Measurements from ENCODE around the gene DRD2.

DRD2 gene

DNA sequence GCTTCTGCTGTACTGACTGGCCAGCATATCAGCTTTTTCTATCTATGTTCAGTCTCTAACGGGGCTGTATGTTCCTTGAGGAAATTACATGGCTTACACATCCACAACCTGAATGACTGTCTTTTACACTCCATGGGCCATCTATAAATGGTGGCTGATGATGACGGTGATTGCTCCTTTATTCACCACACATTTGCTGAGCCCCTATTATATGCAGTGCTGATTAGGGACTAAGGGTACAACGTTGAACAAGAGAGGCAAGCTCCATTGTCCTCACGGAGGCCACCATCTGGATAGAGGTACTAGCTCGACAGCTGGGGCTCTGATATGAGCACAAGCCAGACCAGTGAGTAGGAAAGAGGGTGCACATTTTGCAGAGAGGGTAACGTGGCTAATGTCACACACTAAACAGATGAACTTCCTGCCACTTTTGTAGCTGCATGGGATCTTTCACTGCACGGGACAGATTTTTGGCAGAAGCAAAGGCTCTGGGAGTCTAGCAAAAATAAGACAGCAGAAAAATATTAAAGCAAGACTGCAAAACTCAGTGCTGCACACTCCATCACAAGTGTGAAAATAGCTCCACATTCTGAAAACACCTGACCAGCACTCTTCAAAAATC, 30.6 kb downstream of the DRD2 start:
- DNase-seq (ENCODE audit: low read depth), result no peak

DNA sequence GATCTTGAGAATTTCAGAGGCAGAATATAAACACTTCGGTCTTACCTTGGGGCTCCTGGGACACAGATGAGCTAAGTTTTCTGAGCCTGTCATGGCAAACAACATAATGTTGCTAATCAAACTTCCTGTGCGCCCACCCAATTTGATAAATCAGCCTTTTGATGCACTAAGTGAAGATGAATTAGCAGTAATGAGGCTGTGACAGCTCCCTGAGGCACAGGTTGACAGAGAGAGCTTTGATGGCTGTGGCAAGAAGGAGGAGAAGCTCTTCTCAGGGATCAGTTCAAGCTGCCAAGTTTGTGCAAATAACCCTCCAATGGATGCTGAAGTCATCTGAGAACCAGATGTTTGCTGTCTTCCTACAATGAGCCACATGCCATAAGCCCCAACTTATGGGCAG, 34.4 kb downstream of the DRD2 start:
- no peak for DNase-seq (ENCODE audit: low read depth)

DNA sequence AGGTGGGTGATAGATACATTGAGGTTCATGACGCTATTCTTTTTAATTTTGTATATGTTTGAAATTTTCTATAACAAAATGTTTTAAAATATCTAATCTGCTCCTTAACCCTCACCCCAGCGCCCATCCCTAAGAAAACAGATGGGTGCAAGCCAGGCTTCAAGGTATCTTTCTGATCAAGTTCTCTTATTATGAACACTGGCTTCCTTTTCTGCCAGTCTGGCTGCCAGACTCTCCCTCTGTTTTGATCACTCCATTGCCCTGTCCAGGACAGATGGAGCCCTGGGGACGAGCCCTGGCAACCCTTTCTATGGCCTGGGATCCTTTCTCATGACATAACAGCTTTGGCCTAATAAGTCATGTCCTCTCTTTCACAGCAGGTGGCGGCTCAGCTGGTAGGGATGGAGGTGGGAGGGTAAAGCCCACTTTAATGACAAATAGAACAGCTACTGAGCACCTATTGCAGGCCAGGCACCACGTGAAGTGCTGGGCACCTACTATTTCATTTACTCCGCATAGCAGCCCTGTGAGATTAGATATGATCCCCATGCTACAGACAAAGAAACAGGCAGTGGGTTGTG, 38.4 kb downstream of the DRD2 start:
- DNase-seq (ENCODE audit: low read depth), result no peak

DNA sequence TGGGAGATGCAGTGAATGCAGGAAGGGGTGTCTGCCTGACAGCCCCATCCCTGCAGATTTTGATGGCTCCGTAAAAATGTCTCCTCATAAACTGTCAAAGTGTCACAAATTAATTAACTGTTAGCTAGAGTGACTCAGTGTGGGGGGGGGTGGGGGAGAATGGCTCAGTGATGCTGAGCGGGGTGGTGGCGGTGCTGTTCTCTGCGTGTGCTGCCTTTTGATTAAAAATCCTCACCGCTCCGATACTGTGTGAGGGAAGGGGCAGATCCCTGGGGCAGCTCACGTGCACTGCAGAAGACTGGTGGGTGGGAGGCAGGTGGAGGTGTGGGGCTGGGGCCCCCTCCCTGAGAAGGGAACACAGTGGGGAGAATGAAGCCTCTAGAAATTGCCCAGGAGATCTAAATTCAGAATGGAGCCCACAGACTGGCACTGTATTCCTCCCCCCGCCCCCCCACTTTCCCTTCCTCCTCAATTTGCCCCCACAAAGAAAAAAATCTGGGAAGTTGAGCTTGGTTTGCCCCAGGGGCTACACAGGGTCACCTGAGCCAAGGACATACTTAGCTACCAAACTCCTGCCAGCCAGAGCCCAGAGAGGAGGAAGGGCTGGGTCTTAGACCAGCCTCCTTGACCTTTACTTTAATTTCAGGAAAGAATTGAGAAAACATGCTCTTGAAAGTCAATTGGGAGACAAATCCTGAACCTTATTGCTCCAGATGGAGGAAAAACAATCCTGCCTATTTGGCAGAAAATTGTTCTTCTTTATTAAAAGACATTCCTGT, 39.8 kb downstream of the DRD2 start:
- no peak for DNase-seq (ENCODE audit: low read depth)

DNA sequence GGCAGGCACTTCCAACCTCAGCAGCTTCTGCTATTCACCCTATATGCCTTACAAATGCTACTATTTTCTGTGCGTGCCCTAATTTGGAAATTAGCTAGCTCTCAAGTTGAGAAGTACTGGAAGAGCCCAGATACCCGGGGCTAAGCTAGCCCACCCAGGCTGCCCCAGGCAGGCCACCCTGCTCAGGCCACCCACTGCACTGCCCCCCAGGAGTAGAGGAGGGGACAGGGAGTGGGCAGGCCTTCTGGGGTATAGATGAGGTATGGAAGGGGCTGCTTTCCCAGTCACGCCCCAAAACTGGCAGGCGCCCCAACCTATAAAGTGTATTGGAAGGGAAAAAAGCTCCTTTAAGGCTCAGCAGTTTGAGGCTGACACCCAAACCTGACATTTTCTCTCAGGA, 43.5 kb downstream of the DRD2 start:
- DNase-seq (ENCODE audit: low read depth), result no peak

DNA sequence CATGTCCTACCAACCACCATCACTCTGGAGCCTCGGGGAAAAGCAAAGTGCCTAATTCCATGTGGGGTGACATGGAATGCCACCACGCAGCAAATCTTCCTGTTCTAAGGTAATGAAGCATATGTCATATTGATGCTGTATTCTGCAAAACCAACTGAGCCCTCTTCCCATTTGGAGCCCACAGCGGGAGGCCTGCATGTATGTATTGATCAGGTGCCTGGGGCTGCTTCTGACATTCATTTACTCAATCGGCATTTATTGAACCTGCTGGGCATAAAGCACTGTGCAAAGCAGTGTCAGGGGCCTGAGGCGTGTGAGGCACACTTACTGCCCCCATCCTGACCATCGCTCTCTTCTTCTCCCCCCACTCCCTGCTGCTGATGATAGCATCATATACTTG, 48.5 kb downstream of the DRD2 start:
- DNase-seq (ENCODE audit: low read depth), result no peak

DNA sequence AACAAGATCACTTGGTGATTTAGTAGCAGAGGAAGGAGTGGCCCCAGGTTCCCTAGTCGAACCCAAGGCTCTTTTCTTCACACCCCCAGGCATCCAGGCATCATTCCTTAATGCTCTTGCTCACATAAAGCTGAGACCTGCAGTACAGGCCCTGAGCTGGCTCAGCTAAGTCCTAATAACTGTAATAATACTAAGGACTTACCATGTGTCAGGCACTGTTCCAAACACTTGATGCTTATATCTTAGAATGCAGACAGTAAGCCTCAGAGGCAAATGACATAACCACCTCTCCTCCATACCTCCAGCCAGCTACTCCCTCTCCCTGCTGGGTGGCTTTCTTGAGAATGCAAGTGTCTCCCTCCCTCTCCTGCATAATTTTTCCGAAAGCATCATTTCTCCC, 54.4 kb downstream of the DRD2 start:
- no peak for DNase-seq (ENCODE audit: low read depth)

DNA sequence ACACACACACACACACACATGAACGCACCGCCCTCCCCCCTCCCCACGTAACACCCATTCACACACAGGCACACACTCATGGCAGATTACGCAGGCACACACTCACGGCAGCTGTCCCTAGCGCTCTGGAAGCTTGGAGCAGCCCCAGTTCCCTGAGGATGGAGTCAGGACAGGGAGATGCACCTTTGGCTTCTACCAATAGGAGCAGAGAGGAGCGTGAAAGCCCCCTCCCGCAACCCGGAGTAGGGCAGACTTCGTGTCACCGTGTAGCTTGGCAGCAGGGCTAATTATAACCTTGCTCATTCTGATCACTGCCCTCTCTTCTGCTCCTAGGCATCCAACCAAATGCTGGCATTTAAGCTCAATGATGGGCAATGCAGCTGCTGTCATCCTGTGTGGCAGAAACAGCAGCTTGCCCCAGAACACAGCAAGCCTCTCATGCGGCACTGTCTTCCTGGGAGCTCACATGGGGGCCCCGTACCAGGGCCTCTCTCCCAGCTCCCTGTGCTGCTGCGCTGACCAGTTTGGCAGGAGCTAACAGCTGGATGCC, 55.7 kb downstream of the DRD2 start:
- DNase-seq (ENCODE audit: low read depth), result no peak

DNA sequence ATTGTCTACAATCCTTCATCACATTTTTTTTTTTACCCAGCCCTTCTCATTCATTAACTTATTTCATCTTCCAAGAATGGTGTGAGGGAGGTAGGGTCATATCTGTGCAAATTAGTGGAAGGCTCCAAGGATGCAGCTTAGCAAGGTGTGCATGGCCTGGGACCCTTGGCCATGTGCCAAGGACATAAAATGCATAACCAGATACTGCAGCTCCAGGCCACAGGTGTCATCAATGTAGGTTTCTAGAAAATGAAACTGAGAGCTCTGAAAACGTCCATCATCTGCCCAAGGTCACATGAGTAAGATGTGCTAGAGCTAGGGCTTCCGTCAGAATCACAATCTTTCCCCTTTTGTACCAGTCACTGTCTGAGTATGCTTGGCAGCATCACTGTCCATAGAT, 57.8 kb downstream of the DRD2 start:
- DNase-seq (ENCODE audit: low read depth), result no peak

DNA sequence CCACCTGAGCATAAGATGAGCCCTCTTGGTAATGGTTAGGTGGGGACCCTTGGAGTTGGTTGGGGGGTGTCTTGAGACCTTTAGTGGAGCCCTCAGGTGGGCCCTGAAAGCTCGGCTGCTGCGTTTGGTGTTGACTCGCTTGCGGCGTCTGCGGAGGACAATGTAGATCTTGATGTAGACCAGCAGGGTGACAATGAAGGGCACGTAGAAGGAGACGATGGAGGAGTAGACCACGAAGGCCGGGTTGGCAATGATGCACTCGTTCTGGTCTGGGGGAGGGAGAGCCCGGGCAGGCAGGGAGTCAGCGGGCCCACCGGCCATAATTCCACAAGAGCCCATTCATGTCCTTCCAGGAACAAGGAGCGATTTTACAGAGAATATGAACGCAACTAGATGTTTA, 59.9 kb downstream of the DRD2 start:
- DNase-seq (ENCODE audit: low read depth), result no peak

DNA sequence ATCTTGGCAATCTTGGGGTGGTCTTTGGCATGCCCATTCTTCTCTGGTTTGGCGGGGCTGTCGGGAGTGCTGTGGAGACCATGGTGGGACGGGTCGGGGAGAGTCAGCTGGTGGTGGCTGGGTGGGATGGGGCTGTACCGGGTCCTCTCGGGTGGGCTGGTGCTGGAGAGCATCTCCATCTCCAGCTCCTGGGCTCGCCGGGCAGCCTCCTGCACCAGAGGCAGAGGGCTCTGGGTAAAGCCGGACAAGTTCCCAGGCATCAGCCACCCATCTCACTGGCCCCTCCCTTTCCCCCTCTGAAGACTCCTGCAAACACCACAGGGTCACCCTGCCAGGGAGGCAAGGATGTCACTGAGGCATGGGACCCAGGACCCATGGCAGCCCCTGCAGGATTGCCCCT, 62.5 kb downstream of the DRD2 start:
- DNase-seq (ENCODE audit: low read depth), result no peak

DNA sequence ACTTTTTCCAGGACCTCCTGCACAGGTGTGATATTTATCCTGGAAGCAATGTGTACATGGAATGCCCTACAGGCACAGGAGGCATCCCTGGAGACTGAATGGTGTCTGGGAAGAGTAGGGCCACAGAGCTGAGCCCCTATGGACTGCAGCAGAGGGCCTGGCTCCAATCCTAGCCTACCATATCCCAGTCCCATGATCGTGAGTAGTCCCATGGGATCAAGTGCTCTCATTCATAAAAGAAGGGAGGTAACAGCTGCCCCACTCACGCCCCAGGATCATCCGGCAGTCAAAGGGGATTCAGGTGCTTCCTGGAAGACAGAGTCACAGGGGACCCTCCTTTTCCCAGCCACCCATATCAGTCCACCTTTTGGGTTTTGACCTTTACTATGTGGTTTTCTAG, 63.7 kb downstream of the DRD2 start:
- DNase-seq (ENCODE audit: low read depth), result no peak

DNA sequence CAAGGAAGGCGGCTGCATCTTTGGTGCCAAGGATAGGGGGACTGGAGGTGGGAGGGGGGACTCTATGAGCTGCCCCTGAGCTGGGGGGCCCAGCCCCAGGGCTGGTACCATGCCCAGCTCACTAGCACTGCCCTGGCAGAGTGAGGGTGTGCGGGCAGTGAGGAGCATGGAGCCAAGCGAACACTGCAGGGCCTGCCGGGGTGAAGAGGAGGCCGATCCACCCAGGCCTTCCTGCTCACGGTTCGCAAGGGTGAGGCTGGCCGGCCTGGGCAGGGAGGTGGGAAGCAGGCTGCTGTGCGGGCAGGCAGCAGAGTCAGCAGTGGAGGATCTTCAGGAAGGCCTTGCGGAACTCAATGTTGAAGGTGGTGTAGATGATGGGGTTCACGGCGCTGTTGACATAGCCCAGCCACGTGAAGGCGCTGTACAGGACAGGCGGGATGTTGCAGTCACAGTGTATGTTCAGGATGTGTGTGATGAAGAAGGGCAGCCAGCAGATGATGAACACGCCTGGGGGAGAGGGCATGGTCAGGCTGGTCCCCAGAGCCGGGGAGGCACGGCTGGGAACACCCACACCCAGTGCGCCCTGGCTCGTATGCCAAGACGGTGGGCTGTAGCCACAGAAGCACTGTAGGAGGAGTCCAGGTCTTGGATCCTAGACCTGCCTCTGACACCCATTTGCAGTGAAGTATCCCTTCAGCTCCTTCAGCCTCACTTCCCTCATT, 64.6 kb downstream of the DRD2 start:
- DNase-seq (ENCODE audit: low read depth), result no peak

DNA sequence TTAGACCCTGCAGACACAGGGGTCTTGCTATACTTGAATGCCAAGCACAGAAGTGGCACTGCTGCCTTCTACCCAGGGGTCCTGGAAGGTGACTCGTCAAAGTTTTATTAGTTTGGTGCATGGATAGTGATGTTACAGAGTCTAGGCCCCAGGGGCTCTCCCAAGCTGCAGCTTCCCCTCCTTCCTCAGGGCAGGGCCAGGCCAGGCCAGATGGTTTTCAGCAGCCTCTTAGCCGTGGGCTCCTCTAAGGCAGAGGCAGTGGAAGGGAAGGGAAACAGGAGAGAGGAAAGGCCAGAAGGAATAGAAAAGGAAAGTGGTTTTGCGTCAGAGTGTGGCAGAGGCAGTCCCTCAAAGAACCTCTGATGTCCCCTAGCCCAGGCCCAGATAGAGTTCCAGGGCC, 65.7 kb downstream of the DRD2 start:
- DNase-seq (ENCODE audit: low read depth), result no peak

DNA sequence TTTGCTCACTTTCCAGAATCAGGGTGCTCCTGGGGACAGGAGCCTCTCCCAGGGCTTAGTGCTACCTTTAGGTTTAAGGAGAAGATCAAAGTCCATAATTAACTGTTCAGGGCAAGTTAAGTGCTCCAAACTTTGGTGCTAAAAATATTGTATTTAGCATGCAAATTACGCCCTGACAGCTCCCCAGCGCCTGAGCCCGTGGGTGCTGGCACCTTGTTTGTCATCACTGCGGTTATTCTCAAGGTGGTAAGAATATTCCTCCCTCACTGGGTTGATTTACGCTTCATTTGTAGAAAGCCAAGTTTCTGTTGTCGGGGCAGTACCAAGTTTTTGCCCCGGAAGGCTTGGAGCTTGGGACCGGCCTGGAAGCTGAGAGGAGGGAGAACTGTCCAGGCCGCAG, 66.3 kb downstream of the DRD2 start:
- no peak for DNase-seq (ENCODE audit: low read depth)

DNA sequence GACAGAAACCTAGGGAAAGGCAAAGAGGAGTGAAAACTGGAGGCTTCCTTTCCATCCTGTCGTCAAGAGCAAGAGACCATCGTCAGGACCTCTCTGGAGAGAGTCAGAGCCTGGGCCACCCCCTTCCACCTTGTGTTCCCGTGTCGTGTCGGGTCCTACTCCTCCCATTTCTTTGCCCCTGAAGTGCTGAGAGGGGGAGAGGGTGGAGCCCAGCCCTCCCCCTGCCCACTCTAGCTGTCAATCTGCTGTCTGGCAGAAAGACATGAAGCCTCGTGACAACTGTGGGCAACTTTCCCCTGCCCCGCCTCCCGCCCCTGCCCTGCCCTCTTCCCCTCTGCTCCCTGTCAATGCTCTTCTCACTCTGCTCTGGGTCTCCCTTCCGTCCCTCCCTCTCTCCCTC, 67.0 kb downstream of the DRD2 start:
- DNase-seq (ENCODE audit: low read depth), result no peak

DNA sequence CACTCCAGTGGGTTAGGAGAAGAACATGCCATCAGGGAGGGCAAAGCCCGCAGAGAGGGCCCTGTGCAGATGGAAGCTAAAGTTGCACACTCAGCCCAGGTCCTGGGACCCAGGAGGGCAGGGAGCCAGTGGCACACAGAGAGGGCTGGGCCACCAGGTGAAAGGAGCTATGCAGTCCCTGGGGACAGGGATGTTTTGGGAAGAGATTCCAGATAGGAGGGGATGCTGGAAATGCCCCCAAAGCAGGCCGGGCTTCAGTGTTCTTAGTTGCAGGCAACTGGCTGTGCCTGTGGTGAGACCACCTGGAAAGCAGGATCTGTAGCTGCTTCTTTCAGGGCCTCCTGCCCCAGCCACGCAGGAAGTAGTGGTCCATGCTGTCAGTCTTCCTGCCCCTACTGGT, 68.0 kb downstream of the DRD2 start:
- DNase-seq (ENCODE audit: low read depth), result no peak

DNA sequence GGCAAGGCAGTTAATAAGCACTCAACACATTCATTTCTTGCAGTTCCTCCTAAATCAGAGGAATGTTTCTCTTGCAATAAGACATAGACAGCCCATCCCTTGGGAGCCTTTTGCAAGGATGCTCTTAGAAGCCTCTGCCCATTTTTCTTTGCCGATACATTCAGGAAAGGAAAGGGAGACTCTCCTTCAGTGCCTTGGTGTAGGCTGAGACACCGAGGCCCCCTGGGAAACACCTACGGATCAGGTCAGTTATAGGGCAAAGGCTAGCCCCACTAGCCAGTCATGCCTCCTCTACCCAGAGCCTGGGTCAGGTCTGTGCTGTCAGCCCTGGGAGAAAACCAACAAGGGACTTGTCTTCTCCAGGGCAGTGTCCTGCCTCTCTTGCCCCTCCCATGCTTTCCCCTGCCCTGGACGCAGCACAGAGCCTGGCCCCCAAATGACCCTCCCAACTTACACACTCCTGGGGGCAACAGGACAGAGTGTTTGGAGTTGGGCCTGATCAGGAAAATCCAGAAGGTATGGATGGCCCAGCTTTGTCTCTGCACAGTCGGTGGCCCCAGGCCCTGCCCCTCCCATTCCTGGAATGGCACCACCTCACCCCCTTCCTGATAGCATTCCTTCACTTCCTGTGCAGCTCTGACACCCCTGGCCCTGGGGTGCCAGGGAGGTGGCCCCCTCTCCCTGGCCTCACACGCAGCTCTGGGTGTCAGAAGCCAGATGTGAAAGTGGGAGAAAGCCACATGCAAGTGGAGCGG, 69.3 kb downstream of the DRD2 start:
- no peak for DNase-seq (ENCODE audit: low read depth)

DNA sequence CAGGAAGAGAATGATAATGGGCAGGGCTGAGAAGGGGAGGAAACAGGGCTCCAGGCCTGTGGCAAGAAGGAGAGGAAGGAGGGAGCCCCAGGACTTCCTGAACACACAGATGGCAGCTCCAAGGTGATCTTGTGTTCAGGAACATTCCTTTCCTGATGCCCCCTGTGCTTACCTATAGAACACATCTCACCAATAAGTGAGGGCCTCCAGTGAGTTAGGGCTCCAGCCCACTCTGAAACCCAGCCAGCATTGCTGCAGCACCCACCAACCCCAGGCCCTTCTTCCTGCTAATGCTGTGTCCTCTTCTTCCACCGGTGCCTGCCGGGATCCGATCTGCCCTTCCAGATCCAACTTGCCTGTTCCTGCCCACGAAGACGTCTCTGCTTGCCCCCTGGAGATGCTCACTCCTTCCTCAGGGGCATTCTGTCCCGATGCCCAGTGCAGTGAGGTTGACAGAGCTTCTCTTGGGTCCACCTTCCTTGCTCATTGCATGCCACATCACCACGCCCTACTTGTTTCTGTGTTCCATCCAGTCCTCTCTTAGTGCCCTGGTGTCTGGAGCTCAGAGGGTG, 70.3 kb downstream of the DRD2 start:
- no peak for DNase-seq (ENCODE audit: low read depth)

DNA sequence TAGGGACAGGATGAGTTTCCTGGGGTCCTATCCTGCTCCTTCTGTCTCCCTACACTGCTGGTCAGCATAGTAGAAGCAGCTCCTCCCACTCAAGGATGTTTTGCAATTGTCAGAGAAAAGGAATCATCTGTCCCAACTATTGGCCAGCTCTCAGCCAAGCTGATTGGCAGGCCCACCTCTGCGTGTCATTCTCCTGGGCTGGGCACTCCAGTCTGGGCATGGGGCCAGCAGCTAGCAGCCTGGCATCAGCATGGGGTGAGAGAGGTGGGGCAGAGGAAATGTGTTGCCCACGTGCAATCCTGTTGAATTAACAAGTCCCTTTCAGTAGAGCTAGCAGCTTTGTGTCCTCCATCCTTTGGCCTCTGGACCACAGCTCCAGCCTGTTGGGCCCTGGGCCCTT, 73.5 kb downstream of the DRD2 start:
- no peak for DNase-seq (ENCODE audit: low read depth)

DNA sequence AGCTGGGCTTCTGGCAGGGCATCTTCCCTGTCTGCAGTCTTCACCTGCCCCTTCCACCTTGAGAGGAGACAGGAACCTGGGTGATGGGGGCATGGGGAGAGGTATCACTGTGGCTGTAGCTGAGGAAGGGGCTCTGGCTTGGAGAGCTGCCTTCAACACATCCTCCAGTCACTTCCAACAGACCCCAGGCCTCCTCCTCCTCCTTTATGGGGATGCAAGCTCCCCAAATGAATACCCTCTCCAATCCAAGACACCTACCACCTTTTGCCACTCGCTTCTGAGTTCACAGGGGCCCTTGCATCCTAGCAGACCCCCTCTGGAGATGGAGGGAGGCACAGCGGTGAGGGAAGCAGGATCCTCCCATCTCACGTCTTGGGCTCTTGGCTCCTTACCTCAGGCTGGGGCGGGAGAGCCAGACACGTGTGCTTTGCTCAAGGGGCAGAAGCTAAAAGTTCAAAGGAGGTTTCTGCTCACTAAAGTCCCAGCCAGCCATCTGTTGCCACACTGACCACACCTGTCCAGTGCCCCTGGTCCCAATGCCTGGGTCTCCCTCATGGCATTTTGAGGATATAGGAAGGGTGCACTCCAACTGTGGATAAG, 74.5 kb downstream of the DRD2 start:
- no peak for DNase-seq (ENCODE audit: low read depth)
